Parathyroid adenoma (tissue), 2 donors: ENCODE data around the gene ADGRL2.

Source experiments
- H2AFZ ChIP-seq: fragments of 300-600 bp; sonication (generic); one replicate; pipeline ENCODE4 v1.7.0; 2017; ENCODE audit warnings: antibody characterized with exemption, mild to moderate bottlenecking
- H3K27ac ChIP-seq: fragments of 300-600 bp; sonication (generic); one replicate; pipeline ENCODE4 v1.7.0; 2017
- H3K27me3 ChIP-seq: fragments of 300-600 bp; sonication (generic); one replicate; pipeline ENCODE4 v1.7.0; 2017; ENCODE audit warnings: low read length; ENCODE audit not compliant: control insufficient read depth, insufficient read depth
- H3K36me3 ChIP-seq: fragments of 300-600 bp; sonication (generic); one replicate; pipeline ENCODE4 v1.7.0; 2017; ENCODE audit warnings: low read length; ENCODE audit not compliant: control insufficient read depth, insufficient read depth
- H3K4me1 ChIP-seq: fragments of 300-600 bp; sonication (generic); one replicate; pipeline ENCODE4 v1.7.0; 2017; ENCODE audit warnings: control low read depth
- H3K4me2 ChIP-seq: fragments of 300-600 bp; sonication (generic); one replicate; pipeline ENCODE4 v1.7.0; 2017; ENCODE audit warnings: low read length
- H3K4me3 ChIP-seq: fragments of 300-600 bp; sonication (generic); one replicate; pipeline ENCODE4 v1.7.0; 2017; ENCODE audit warnings: low read depth, low read length
- H3K79me2 ChIP-seq: fragments of 300-600 bp; sonication (generic); one replicate; pipeline ENCODE4 v1.7.0; 2017; ENCODE audit warnings: control low read depth
- H3K9ac ChIP-seq: fragments of 300-600 bp; sonication (generic); one replicate; pipeline ENCODE4 v1.7.0; 2017; ENCODE audit warnings: mild to moderate bottlenecking
- H3K9me3 ChIP-seq: fragments of 300-600 bp; sonication (generic); one replicate; pipeline ENCODE4 v1.7.0; 2017; ENCODE audit warnings: low read length; ENCODE audit not compliant: control insufficient read depth
- CTCF ChIP-seq: fragments of 300-600 bp; sonication (generic); IDR thresholded peaks from one replicate; pipeline ENCODE4 v1.7.0; 2017; ENCODE audit warnings: antibody characterized with exemption, mild to moderate bottlenecking
- donor health status: primary hyperparathyroidism.

Gene ADGRL2

GRCh38 chr1:81799939-81800694, 617 bp upstream of the ADGRL2 start:
- TF ChIP-seq CTCF, result no peak
- Histone ChIP-seq H3K4me2 (peak overlapping the region; percentile 71), H2AFZ (peak overlapping the region; percentile 74), H3K4me3 (peak overlapping the region; percentile 94), H3K9ac (no peak overlapping the region), H3K4me1 (no peaks in the 10 kb centered on the region), H3K36me3 (no peaks in the 10 kb centered on the region), H3K27me3 (no peaks in the 10 kb centered on the region), H3K79me2 (no peaks in the 10 kb centered on the region), H3K9me3 (no peaks in the 10 kb centered on the region), H3K27ac (peak overlapping the region; percentile 77)

- H3K36me3 ChIP-seq, result no peaks in the 10 kb centered on the region
- no peaks in the 10 kb centered on the region for H3K4me1 ChIP-seq
- H3K4me3 ChIP-seq, result peak overlapping the region; percentile 94
- peak overlapping the region; percentile 83 for H2AFZ ChIP-seq
- no peak overlapping the region for H3K9ac ChIP-seq
- no peaks in the 10 kb centered on the region for H3K79me2 ChIP-seq
- H3K4me2 ChIP-seq, result peak overlapping the region; percentile 91
- no peak for TF ChIP-seq CTCF
- no peaks in the 10 kb centered on the region for H3K27me3 ChIP-seq
- peak overlapping the region; percentile 78 for H3K27ac ChIP-seq
- no peaks in the 10 kb centered on the region for H3K9me3 ChIP-seq
These were observed 1.1 kb downstream of the ADGRL2 start for GRCh38 chr1:81801651-81802456.

GRCh38 chr1:81802457-81802706, 1.6 kb downstream of the ADGRL2 start:
- no peak for TF ChIP-seq CTCF
- Histone ChIP-seq H3K36me3 (no peaks in the 10 kb centered on the region), H3K4me1 (no peaks in the 10 kb centered on the region), H3K9ac (no peak overlapping the region), H3K79me2 (no peaks in the 10 kb centered on the region), H3K27ac (peak overlapping the region; percentile 57), H3K27me3 (no peaks in the 10 kb centered on the region), H3K4me2 (peak overlapping the region; percentile 91), H3K4me3 (peak overlapping the region; percentile 94), H2AFZ (peak overlapping the region; percentile 56), H3K9me3 (no peaks in the 10 kb centered on the region)

- no peaks in the 10 kb centered on the region for H3K4me1 ChIP-seq
- TF ChIP-seq CTCF, result peak; percentile 19
- peak overlapping the region; percentile 94 for H3K4me3 ChIP-seq
- H3K36me3 ChIP-seq, result no peaks in the 10 kb centered on the region
- peak overlapping the region; percentile 56 for H2AFZ ChIP-seq
- no peak overlapping the region for H3K9ac ChIP-seq
- no peaks in the 10 kb centered on the region for H3K27me3 ChIP-seq
- no peaks in the 10 kb centered on the region for H3K79me2 ChIP-seq
- H3K4me2 ChIP-seq, result peak overlapping the region; percentile 91
- H3K27ac ChIP-seq, result peak overlapping the region; percentile 57
- H3K9me3 ChIP-seq, result no peaks in the 10 kb centered on the region
These were observed 2.1 kb downstream of the ADGRL2 start for GRCh38 chr1:81802707-81803430.
